Gastroesophageal sphincter (tissue), 4 donors: ENCODE measurements around the gene PCDHGA12. TPM values are rescaled to one million over a fixed set of nuclear protein-coding genes. Genes with fewer than 3 reads are reported as not detected.
"Not testable (repeated sequence)": the region's sequence is repeated elsewhere in the genome, so short reads cannot be mapped to it uniquely, and the experiment has no call there.

Source experiments
- ATAC-seq: fragments of 150-250 bp; one replicate; pipeline ENCODE4 v1.9.1; 2016; ENCODE audit warnings: mild to moderate bottlenecking, moderate library complexity
- H3K27ac ChIP-seq, 4 donors: fragments of 200-600 bp; sonication (generic) in 3 of 4; 1 replicate in 3 of 4; 2 replicates in 1 of 4; pipeline ENCODE4 v1.5.1; 2016 to 2019
- H3K27me3 ChIP-seq: fragments of 200-600 bp; sonication (generic); one replicate; pipeline ENCODE4 v1.5.1; 2019
- H3K36me3 ChIP-seq, 2 donors: fragments of 200-600 bp; sonication (generic); one replicate each; pipeline ENCODE4 v1.5.1; 2019; ENCODE audit warnings: control low read depth in 1 of 2
- H3K4me1 ChIP-seq, 3 donors: fragments of 200-600 bp; sonication (generic); 1 replicate in 2 of 3; 2 replicates in 1 of 3; pipeline ENCODE4 v1.5.1; 2016 to 2019; ENCODE audit warnings: control low read depth in 2 of 3
- H3K4me3 ChIP-seq, 2 donors: fragments of 200-600 bp; sonication (generic); one replicate each; pipeline ENCODE4 v1.5.1; 2019; ENCODE audit warnings: mild to moderate bottlenecking in 1 of 2, moderate library complexity in 1 of 2
- H3K9me3 ChIP-seq, 3 donors: fragments of 200-600 bp; sonication (generic); one replicate each; pipeline ENCODE4 v1.5.1; 2017 to 2019; ENCODE audit warnings: control low read depth in 2 of 3
- CTCF ChIP-seq, 4 experiments: fragments of 200-600 bp in 2 of 4; fragments of 450-650 bp in 2 of 4; sonication (generic) in 1 of 4; IDR thresholded peaks; one replicate each; pipeline ENCODE4 v1.5.1; 2017 to 2019; ENCODE audit warnings: antibody characterized with exemption in 4 of 4, mild to moderate bottlenecking in 2 of 4, moderate library complexity in 2 of 4
- EP300 ChIP-seq: sonication (generic); formaldehyde crosslinking; IDR thresholded peaks from one replicate; pipeline ENCODE4 v1.6.1; 2017; ENCODE audit warnings: antibody characterized with exemption, mild to moderate bottlenecking
- POLR2A ChIP-seq, 2 donors: fragments of 450-650 bp; IDR thresholded peaks; one replicate each; pipeline ENCODE4 v1.6.1; 2017; ENCODE audit warnings: antibody characterized with exemption in 2 of 2, mild to moderate bottlenecking in 2 of 2, moderate library complexity in 1 of 2
- POLR2AphosphoS5 ChIP-seq: sonication (generic); formaldehyde crosslinking; IDR thresholded peaks from one replicate; pipeline ENCODE4 v1.6.1; 2017; ENCODE audit warnings: antibody characterized with exemption
- WGBS, 2 donors: methylation state at CpG; one replicate each; pipeline ENCODE4 v1.1.5; 2018; ENCODE audit warnings: low coverage in 1 of 2; 5-methylcytosine and 5-hydroxymethylcytosine counted together
- total RNA-seq, 4 donors: library from RNA; depleted of rRNA; stranded (reverse); fragments of >200 nt; gene quantifications; one replicate each; pipeline ENCODE4 v1.1.0, GENCODE V29; 2016

Gene PCDHGA12
- total RNA-seq, 4 donors from 2014 or later = 5.3 to 15.4 (median 9.8) TPM

GRCh38 chr5:141387557-141388311, 42.6 kb upstream of the PCDHGA12 start, which contains the start of gene PCDHGB4:
TSS of gene PCDHGB4 (plus strand) at chr5:141387698. CDS start at chr5:141387885, 187 bp downstream.
- H3K9me3 ChIP-seq = peaks cover 2 to 99% (median 8%) of the 10 kb centered on the region in 3 donors

GRCh38 chr5:141388661-141389060, 41.6 kb upstream of the PCDHGA12 start:
- no peak for ATAC-seq
- Histone ChIP-seq H3K4me1 (no peaks in the 10 kb centered on the region), H3K4me3 (no peak overlapping the region), H3K9me3 (peaks cover 2 to 99% (median 7%) of the 10 kb centered on the region in 3 donors), H3K36me3 (peaks cover 0 to 18% of the 10 kb centered on the region in 2 donors), H3K27ac (no peak overlapping the region), H3K27me3 (no peaks in the 10 kb centered on the region)
- 18 to 51% methylated on average over 6 to 9 of the region's 10 CpGs for WGBS, 2 donors
- TF ChIP-seq CTCF (IDR thresholded peaks at IDR 0.05) (no peak), POLR2AphosphoS5 (no peak), EP300 (no peak), POLR2A (IDR thresholded peaks at IDR 0.05) (no peak)

More at GRCh38 chr5:141387557-141388311, 42.6 kb upstream of the PCDHGA12 start, which contains the start of gene PCDHGB4:
- H3K27me3 ChIP-seq, ATAC-seq, H3K4me1 ChIP-seq, H3K27ac ChIP-seq: not testable (repeated sequence)
- Histone ChIP-seq H3K4me3 (peak within 1 kb of the TSS in 1 of 2 donors; percentile 16), H3K36me3 (peaks cover 0 to 14% of the 10 kb centered on the region in 2 donors)
- peak in 1 of 4 experiments; percentile 29 for TF ChIP-seq CTCF (IDR thresholded peaks at IDR 0.05)
- WGBS, 2 donors = 11% methylated on average over 3 of the region's 40 CpGs; no CpG with 5 or more reads in 1 of the 2 donors

- no peaks in the 10 kb centered on the region for H3K4me1 ChIP-seq
- H3K36me3 ChIP-seq = peaks cover 0 to 18% of the 10 kb centered on the region in 2 donors
- H3K4me3 ChIP-seq = no peak overlapping the region
- H3K27ac ChIP-seq = no peak overlapping the region
- H3K27me3 ChIP-seq = no peaks in the 10 kb centered on the region
- peaks cover 2 to 99% (median 6%) of the 10 kb centered on the region in 3 donors for H3K9me3 ChIP-seq
- TF ChIP-seq EP300 = no peak
- no peak for TF ChIP-seq POLR2A (IDR thresholded peaks at IDR 0.05)
- TF ChIP-seq POLR2AphosphoS5 = no peak
- TF ChIP-seq CTCF (IDR thresholded peaks at IDR 0.05) = no peak
- ATAC-seq = no peak
- 10 to 31% methylated on average over 2 to 7 of the region's 77 CpGs for WGBS, 2 donors
Observed at GRCh38 chr5:141389153-141390042, 40.9 kb upstream of the PCDHGA12 start.

- ATAC-seq = no peak
- Histone ChIP-seq H3K4me3 (no peak within 1 kb of the TSS), H3K36me3 (peaks cover 0 to 18% of the 10 kb centered on the region in 2 donors), H3K9me3 (peaks cover 0 to 99% (median 6%) of the 10 kb centered on the region in 3 donors), H3K27me3 (no peaks in the 10 kb centered on the region), H3K4me1 (no peaks in the 10 kb centered on the region), H3K27ac (no peak within 1 kb of the TSS)
- WGBS, 2 donors = 30 to 33% methylated on average over 23 to 24 of the region's 38 CpGs
- no peak for TF ChIP-seq POLR2A (IDR thresholded peaks at IDR 0.05)
- TF ChIP-seq CTCF (IDR thresholded peaks at IDR 0.05) = no peak
- no peak for TF ChIP-seq EP300
- TF ChIP-seq POLR2AphosphoS5 = no peak
Observed at GRCh38 chr5:141392429-141393198, 37.7 kb upstream of the PCDHGA12 start, which contains the start of gene PCDHGA8. TSS of gene PCDHGA8 (plus strand) at chr5:141392633. CDS start at chr5:141392814, 181 bp downstream.
